Stimulated activated CD8-positive, alpha-beta memory T cell treated with anti-CD3 and anti-CD28 coated beads, Interleukin-12 subunit alpha, Interleukin-12 subunit beta, amount 100 ng/mL, for 24 hours (primary cell): ENCODE results near the gene VWA5B2.
"Not testable (repeated sequence)": the region's sequence is repeated elsewhere in the genome, so short reads cannot be mapped to it uniquely, and the experiment has no call there.

Experiments used
- DNase-seq: peaks from one replicate; pipeline ENCODE4 v3.0.0-alpha.2; 2020; ENCODE audit errors: extremely low read depth

Gene VWA5B2

GRCh38 chr3:184241447-184242296, 12.3 kb downstream of the VWA5B2 start:
- DNase-seq, result no peak

GRCh38 chr3:184242297-184242685, 12.9 kb downstream of the VWA5B2 start:
- DNase-seq, result no peak

- DNase-seq, result peak; percentile 60
Observed at GRCh38 chr3:184248454-184249411, 19.3 kb downstream of the VWA5B2 start, which contains the start of gene ALG3. ALG3 (minus strand) TSS chr3:184248962; CDS start chr3:184248940, 22 bp downstream.

GRCh38 chr3:184249412-184250166, 20.2 kb downstream of the VWA5B2 start, which contains the start of gene EEF1AKMT4:
EEF1AKMT4 (plus strand) TSS chr3:184249672; CDS start chr3:184249695, 23 bp downstream.
- DNase-seq, result peak; percentile 89

- peak; percentile 64 for DNase-seq
Observed at GRCh38 chr3:184250167-184250828, 20.9 kb downstream of the VWA5B2 start.

GRCh38 chr3:184255291-184256039, 26.1 kb downstream of the VWA5B2 start:
- DNase-seq, result no peak

GRCh38 chr3:184257083-184257915, 27.9 kb downstream of the VWA5B2 start:
- no peak for DNase-seq

- DNase-seq, result no peak
Observed at GRCh38 chr3:184258926-184259325, 29.5 kb downstream of the VWA5B2 start.

GRCh38 chr3:184259396-184259877, 30.1 kb downstream of the VWA5B2 start:
- DNase-seq, result no peak

- DNase-seq, result no peak
Observed at GRCh38 chr3:184259878-184260723, 30.7 kb downstream of the VWA5B2 start.

GRCh38 chr3:184260724-184261269, 31.4 kb downstream of the VWA5B2 start:
- no peak for DNase-seq

GRCh38 chr3:184261270-184261853, 32.0 kb downstream of the VWA5B2 start, which contains the start of gene CAMK2N2:
CAMK2N2 (minus strand) TSS chr3:184261553; CDS start chr3:184261285, 268 bp downstream.
- DNase-seq, result no peak

- no peak for DNase-seq
Observed at GRCh38 chr3:184261854-184262763, 32.7 kb downstream of the VWA5B2 start.

GRCh38 chr3:184262764-184263179, 33.4 kb downstream of the VWA5B2 start:
- no peak for DNase-seq

- DNase-seq, result not testable (repeated sequence)
Observed at GRCh38 chr3:184267249-184267648, 37.9 kb downstream of the VWA5B2 start.

- no peak for DNase-seq
Observed at GRCh38 chr3:184272269-184272668, 42.9 kb downstream of the VWA5B2 start.
